Measurements from ENCODE around the gene ZNRF3.

The ZNRF3 gene

DNA sequence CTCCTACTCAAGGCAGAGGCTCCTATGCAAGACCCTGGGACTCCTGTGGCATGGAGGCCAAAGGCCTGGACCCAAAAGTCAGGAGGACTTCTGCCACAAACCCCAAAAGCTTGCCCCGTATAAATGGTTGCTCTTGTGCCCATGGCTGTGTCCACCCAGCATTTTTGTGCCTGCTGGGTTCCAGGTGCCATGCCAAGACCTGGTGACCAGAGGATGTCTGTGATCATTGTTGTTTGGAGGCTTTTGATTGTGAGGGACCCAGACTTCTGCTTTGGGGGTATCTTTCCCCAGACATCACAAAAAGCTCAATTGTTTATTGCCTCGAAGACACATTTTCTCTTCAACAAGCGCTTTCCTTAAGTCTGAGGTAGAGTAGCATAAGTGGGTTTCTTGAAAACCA lies 143.2 kb downstream of the ZNRF3 start:
- ChIA-PET POLR2A (no interaction called here), CTCF (interaction anchor here (1.2 to 7.0 kb wide), 2 partner anchors 14 to 219 kb away, joined by 3 to 53 read pairs; no protein-coding TSS in a partner anchor)
- TF ChIP-seq, protein P1, sequence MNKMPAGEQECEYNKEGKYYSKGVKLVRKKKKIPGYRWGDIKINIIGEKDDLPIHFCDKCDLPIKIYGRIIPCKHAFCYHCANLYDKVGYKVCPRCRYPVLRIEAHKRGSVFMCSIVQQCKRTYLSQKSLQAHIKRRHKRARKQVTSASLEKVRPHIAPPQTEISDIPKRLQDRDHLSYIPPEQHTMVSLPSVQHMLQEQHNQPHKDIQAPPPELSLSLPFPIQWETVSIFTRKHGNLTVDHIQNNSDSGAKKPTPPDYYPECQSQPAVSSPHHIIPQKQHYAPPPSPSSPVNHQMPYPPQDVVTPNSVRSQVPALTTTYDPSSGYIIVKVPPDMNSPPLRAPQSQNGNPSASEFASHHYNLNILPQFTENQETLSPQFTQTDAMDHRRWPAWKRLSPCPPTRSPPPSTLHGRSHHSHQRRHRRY (tag by site-specific recombination; IDR thresholded peaks at IDR 0.05), result no peak
- TF ChIP-seq, protein P2, sequence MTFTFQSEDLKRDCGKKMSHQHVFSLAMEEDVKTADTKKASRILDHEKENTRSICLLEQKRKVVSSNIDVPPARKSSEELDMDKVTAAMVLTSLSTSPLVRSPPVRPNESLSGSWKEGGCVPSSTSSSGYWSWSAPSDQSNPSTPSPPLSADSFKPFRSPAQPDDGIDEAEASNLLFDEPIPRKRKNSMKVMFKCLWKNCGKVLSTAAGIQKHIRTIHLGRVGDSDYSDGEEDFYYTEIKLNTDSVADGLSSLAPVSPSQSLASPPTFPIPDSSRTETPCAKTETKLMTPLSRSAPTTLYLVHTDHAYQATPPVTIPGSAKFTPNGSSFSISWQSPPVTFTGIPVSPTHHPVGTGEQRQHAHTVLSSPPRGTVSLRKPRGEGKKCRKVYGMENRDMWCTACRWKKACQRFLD (tag by site-specific recombination; IDR thresholded peaks at IDR 0.05), result no peak
- TF ChIP-seq ZFHX2 (tag by site-specific recombination; conservative IDR thresholded peaks at IDR 0.05) (no peak), ZNF274 (IDR thresholded peaks at IDR 0.05; ENCODE audit: low read length) (no peak), ZNF274 (tag by site-specific recombination; IDR thresholded peaks at IDR 0.05; ENCODE audit: borderline replicate concordance) (no peak)
- TF ChIP-seq, protein P3, sequence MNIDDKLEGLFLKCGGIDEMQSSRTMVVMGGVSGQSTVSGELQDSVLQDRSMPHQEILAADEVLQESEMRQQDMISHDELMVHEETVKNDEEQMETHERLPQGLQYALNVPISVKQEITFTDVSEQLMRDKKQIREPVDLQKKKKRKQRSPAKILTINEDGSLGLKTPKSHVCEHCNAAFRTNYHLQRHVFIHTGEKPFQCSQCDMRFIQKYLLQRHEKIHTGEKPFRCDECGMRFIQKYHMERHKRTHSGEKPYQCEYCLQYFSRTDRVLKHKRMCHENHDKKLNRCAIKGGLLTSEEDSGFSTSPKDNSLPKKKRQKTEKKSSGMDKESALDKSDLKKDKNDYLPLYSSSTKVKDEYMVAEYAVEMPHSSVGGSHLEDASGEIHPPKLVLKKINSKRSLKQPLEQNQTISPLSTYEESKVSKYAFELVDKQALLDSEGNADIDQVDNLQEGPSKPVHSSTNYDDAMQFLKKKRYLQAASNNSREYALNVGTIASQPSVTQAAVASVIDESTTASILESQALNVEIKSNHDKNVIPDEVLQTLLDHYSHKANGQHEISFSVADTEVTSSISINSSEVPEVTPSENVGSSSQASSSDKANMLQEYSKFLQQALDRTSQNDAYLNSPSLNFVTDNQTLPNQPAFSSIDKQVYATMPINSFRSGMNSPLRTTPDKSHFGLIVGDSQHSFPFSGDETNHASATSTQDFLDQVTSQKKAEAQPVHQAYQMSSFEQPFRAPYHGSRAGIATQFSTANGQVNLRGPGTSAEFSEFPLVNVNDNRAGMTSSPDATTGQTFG (tag by site-specific recombination; IDR thresholded peaks at IDR 0.05; ENCODE audit: borderline replicate concordance), result no peak
- Histone ChIP-seq H3K27ac (ENCODE audit: extremely low read depth, low read depth, low read length) (no peak overlapping the region), H3K4me1 (ENCODE audit: control insufficient read depth, insufficient read depth, low read length) (peaks cover 11% of the 10 kb centered on the region), H3K36me3 (ENCODE audit: control insufficient read depth in 2 of 2, insufficient read depth in 1 of 2, low read length in 2 of 2) (peaks cover 0 to 4% of the 10 kb centered on the region in 2 experiments; a peak in 1 of 3 replicates), H3K4me3 (ENCODE audit: low read depth, low read length) (no peak overlapping the region), H3K9me3 (ENCODE audit: control insufficient read depth, insufficient read depth, low read depth, low read length) (no peaks in the 10 kb centered on the region)

DNA sequence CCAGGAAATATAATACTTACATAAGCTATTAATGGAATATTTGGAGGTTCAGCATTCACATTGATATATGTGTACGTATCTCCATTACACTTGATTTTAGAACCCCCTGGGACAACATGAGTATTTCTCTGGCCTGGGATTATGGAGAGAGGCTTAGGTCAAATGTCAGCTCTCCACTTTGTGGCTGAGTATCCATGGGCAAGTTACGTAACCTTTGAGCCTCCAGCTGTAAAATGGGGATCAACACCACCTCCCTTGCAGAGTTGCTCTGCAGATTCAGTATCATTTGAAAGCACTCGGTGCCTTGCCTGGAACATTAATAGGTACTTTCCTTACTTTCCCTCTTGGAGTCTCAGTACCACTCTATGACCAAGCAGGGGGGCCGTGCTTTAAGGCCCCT lies 145.1 kb downstream of the ZNRF3 start:
- H3K9me3 ChIP-seq (ENCODE audit: control insufficient read depth, insufficient read depth, low read depth, low read length), result no peaks in the 10 kb centered on the region
- CTCF ChIA-PET, result interaction anchor here (0.6 to 7.0 kb wide), 7 partner anchors 10 to 199 kb away, joined by 3 to 53 read pairs (median 4); no protein-coding TSS in a partner anchor

DNA sequence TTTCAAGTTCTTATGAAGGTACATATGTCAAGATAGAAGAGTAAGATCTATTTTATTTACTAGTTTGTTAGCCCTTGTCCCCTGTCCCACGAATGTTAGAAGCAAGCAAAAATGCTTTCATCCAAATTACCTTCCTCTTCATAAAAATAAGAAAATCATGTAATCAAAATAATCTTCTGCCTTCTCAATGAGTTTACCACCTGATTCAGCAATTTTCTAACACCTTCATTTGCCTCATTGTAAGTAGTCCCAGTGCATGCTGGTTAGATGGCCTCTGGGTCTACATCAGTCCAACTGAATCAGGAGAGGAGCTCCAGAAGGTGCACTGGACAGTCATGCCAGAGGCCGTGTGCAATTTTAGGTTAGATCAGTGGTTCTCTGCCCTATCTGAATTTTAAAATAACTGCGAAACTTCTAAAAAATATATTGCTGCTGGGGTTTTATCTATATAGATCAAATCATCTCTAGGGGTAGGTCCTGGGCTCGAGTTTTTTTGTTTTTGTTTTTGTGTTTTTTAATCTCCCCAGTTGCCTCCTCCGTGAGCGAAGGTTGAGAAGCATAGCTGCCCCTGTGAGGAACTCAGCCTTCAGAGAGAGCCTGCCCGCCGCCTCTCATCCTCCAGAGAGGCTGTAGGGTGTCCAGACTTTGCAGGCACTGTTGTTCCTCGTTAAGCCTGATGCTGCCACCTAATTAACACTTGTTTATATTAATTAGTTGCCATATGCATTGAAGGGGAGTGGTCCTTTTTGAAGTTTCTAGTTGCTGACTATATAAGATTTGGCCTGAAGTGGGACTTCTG lies 146.0 kb downstream of the ZNRF3 start:
- H3K27ac ChIP-seq (ENCODE audit: extremely low read depth, low read depth, low read length), result no peak overlapping the region
- POLR2A ChIA-PET, result no interaction called here
- H3K4me1 ChIP-seq (ENCODE audit: control insufficient read depth, insufficient read depth, low read length), result peaks cover 23% of the 10 kb centered on the region

More for the DNA sequence above, 145.1 kb downstream of the ZNRF3 start:
- Histone ChIP-seq H3K4me3 (ENCODE audit: low read depth, low read length) (no peak overlapping the region), H3K4me1 (ENCODE audit: control insufficient read depth, insufficient read depth, low read length) (peaks cover 23% of the 10 kb centered on the region), H3K36me3 (ENCODE audit: control insufficient read depth in 2 of 2, insufficient read depth in 1 of 2, low read length in 2 of 2) (peaks cover 0 to 4% of the 10 kb centered on the region in 2 experiments; a peak in 1 of 3 replicates), H3K27ac (ENCODE audit: extremely low read depth, low read depth, low read length) (no peak overlapping the region)
- TF ChIP-seq ZNF214 (tag by site-specific recombination; IDR thresholded peaks at IDR 0.05; ENCODE audit: borderline replicate concordance), result no peak
- TF ChIP-seq ZNF514 (tag by site-specific recombination; IDR thresholded peaks at IDR 0.05), result no peak
- TF ChIP-seq HOXA7 (CRISPR knock-in tag; IDR thresholded peaks at IDR 0.05; ENCODE audit: borderline replicate concordance), result no peak
- TF ChIP-seq PRDM1 (tag by site-specific recombination; IDR thresholded peaks at IDR 0.05), result 0 out of 2 replicates have a peak, but pooled peaks have one; percentile 15
- no peak for TF ChIP-seq ZNF140 (tag by site-specific recombination; IDR thresholded peaks at IDR 0.05)
- POLR2A ChIA-PET, result no interaction called here

More for the DNA sequence above, 146.0 kb downstream of the ZNRF3 start:
- CTCF ChIA-PET, result interaction anchor here (0.5 to 7.0 kb wide), 8 partner anchors 11 to 200 kb away, joined by 3 to 53 read pairs (median 3); no protein-coding TSS in a partner anchor
- H3K36me3 ChIP-seq (ENCODE audit: control insufficient read depth in 2 of 2, insufficient read depth in 1 of 2, low read length in 2 of 2), result peaks cover 0 to 4% of the 10 kb centered on the region in 2 experiments; a peak in 1 of 3 replicates
- no peak overlapping the region for H3K4me3 ChIP-seq (ENCODE audit: low read depth, low read length)
- no peak for TF ChIP-seq GLIS1 (tag by site-specific recombination; IDR thresholded peaks at IDR 0.05)
- TF ChIP-seq ZNF530 (tag by site-specific recombination; IDR thresholded peaks at IDR 0.05; ENCODE audit: low read depth), result no peak
- TF ChIP-seq ZNF175 (tag by site-specific recombination; IDR thresholded peaks at IDR 0.05), result no peak
- no peak for TF ChIP-seq ZNF423 (tag by site-specific recombination; IDR thresholded peaks at IDR 0.05)
- TF ChIP-seq ZSCAN16 (tag by site-specific recombination; IDR thresholded peaks at IDR 0.05), result no peak
- no peak for TF ChIP-seq BCL11B (tag by site-specific recombination; IDR thresholded peaks at IDR 0.05; ENCODE audit: low read depth)
- TF ChIP-seq, protein P4, sequence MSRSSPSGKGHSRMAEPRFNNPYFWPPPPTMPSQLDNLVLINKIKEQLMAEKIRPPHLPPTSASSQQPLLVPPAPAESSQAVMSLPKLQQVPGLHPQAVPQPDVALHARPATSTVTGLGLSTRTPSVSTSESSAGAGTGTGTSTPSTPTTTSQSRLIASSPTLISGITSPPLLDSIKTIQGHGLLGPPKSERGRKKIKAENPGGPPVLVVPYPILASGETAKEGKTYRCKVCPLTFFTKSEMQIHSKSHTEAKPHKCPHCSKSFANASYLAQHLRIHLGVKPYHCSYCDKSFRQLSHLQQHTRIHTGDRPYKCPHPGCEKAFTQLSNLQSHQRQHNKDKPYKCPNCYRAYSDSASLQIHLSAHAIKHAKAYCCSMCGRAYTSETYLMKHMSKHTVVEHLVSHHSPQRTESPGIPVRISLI (tag by site-specific recombination; IDR thresholded peaks at IDR 0.05), result no peak
- TF ChIP-seq, protein P5, sequence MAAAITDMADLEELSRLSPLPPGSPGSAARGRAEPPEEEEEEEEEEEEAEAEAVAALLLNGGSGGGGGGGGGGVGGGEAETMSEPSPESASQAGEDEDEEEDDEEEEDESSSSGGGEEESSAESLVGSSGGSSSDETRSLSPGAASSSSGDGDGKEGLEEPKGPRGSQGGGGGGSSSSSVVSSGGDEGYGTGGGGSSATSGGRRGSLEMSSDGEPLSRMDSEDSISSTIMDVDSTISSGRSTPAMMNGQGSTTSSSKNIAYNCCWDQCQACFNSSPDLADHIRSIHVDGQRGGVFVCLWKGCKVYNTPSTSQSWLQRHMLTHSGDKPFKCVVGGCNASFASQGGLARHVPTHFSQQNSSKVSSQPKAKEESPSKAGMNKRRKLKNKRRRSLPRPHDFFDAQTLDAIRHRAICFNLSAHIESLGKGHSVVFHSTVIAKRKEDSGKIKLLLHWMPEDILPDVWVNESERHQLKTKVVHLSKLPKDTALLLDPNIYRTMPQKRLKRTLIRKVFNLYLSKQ (tag by site-specific recombination; IDR thresholded peaks at IDR 0.05; ENCODE audit: borderline replicate concordance), result no peak
- no peaks in the 10 kb centered on the region for H3K9me3 ChIP-seq (ENCODE audit: control insufficient read depth, insufficient read depth, low read depth, low read length)
